Mammary epithelial cell (primary cell): ENCODE measurements around the gene ANKRD16.
"Not testable (repeated sequence)": the region's sequence is repeated elsewhere in the genome, so short reads cannot be mapped to it uniquely, and the experiment has no call there.

Source experiments
- CTCF ChIP-seq, 2 donors: IDR thresholded peaks in 1 of 2; conservative IDR thresholded peaks in 1 of 2; 2 replicates each; pipeline ENCODE4 v1.5.1; 2011 to 2012; ENCODE audit warnings: inconsistent platforms in 2 of 2, low read length in 2 of 2, mild to moderate bottlenecking in 2 of 2, control low read depth in 1 of 2, low read depth in 1 of 2; ENCODE audit not compliant: insufficient read depth in 1 of 2; ENCODE audit errors: extremely low read depth in 1 of 2
- EZH2 ChIP-seq: IDR thresholded peaks from 2 replicates; pipeline ENCODE4 v1.6.1; 2012; ENCODE audit warnings: low read length, inconsistent platforms, borderline replicate concordance

- TF ChIP-seq CTCF (conservative IDR thresholded peaks at IDR 0.05 in 1 of 2, IDR thresholded peaks at IDR 0.05 in 1 of 2; ENCODE audit: extremely low read depth in 1 of 2, insufficient read depth in 1 of 2, low read depth in 1 of 2, low read length in 2 of 2); EZH2: not testable (repeated sequence)
These were observed 43.0 kb downstream of the ANKRD16 start for GRCh38 chr10:5846667-5847066.
